ENCODE results near the gene SPEF1. TPM values are rescaled to one million over a fixed set of nuclear protein-coding genes. Genes with fewer than 3 reads are reported as not detected.

Gene SPEF1
- total RNA-seq, 1 donor from 2014 or later, result 0.12 TPM

- intact Hi-C loops (cut with micrococcal nuclease), result loop anchor here (2.0 kb wide), 1 partner anchor 28 kb away; the partner anchor contains the start of gene SPEF1
Observed at GRCh38 chr20:3752386-3752759, 28.9 kb downstream of the SPEF1 start.

GRCh38 chr20:3751675-3752385 lies 29.4 kb downstream of the SPEF1 start:
- intact Hi-C loops (cut with micrococcal nuclease), result loop anchor here (2.0 kb wide), 1 partner anchor 29 kb away; the partner anchor contains the start of gene SPEF1

DNA sequence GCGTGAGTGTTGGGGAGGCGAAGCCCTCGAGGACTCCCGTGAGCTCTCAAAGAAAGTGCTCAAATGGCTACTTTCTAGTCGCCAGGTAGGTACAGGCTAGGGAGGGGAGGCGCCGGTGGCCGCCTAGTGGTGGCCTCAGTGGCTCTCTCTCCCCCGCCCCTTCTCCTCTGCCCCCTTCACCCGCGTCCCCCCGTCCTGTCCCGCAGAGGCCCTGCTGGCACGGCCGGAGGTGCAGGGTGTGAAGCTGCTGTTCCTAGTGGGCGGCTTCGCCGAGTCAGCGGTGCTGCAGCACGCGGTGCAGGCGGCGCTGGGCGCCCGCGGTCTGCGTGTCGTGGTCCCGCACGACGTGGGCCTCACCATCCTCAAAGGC lies 30.0 kb downstream of the SPEF1 start:
- intact Hi-C loops (cut with micrococcal nuclease), result no loop called here

- intact Hi-C loops (cut with micrococcal nuclease), result loop anchor here (1.0 kb wide), 1 partner anchor 17 kb away; the partner anchor contains the start of gene ADISSP
Observed at GRCh38 chr20:3749689-3750531, 31.3 kb downstream of the SPEF1 start.

- intact Hi-C loops (cut with micrococcal nuclease), result loop anchor here (1.0 kb wide), 1 partner anchor 18 kb away; the partner anchor contains the start of gene ADISSP
Observed at GRCh38 chr20:3749087-3749688, 32.1 kb downstream of the SPEF1 start.

- intact Hi-C loops (cut with micrococcal nuclease), result no loop called here
Observed at GRCh38 chr20:3748073-3748472, 33.2 kb downstream of the SPEF1 start.

DNA sequence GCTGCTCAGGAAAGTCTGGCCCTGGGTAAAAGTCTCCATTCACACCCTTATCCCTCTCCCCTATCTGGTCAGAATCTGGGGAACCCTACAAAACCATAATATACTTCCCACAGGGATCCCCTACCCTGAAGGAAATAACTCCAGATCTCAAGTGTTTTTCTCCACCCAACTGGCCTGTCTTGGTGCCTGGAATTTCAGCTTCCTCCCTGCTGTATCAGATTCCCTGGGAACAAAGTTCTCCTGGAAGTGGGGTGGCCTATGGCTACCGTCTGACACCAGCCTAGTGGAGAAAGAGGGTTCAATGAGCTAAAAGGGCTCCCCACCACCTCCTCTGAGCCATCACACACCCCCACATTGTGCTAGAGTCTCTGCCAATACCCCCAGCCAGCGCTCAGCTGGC lies 33.8 kb downstream of the SPEF1 start:
- intact Hi-C loops (cut with micrococcal nuclease), result no loop called here

GRCh38 chr20:3745686-3746173 lies 35.5 kb downstream of the SPEF1 start:
- intact Hi-C loops (cut with micrococcal nuclease), result loop anchor here (1.0 kb wide), 1 partner anchor 23 kb away; no protein-coding TSS in a partner anchor

GRCh38 chr20:3744806-3745685 lies 36.2 kb downstream of the SPEF1 start:
- intact Hi-C loops (cut with micrococcal nuclease), result loop anchor here (1.0 kb wide), 1 partner anchor 23 kb away; no protein-coding TSS in a partner anchor

GRCh38 chr20:3744037-3744436 lies 37.2 kb downstream of the SPEF1 start:
- intact Hi-C loops (cut with micrococcal nuclease), result no loop called here

DNA sequence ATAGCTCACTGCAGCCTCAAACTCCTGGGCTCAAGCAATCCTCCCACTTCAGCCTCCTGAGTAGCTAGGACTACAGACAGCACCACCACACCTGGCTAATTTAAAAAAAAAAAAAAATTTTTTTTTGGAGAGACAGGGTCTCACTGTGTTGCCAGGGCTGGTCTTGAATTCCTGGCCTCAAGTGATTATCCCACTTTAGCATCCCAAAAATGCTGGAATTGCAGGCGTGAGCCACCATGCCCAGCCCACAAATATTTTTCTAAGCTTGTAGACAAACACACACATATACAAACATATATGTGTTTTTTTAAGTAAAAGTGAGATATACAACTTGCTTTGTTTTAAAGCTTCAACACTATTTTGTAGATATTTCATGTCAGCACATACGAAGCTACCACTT lies 38.0 kb downstream of the SPEF1 start:
- intact Hi-C loops (cut with micrococcal nuclease), result no loop called here

- intact Hi-C loops (cut with micrococcal nuclease), result no loop called here
Observed at GRCh38 chr20:3741836-3742458, 39.3 kb downstream of the SPEF1 start.

DNA sequence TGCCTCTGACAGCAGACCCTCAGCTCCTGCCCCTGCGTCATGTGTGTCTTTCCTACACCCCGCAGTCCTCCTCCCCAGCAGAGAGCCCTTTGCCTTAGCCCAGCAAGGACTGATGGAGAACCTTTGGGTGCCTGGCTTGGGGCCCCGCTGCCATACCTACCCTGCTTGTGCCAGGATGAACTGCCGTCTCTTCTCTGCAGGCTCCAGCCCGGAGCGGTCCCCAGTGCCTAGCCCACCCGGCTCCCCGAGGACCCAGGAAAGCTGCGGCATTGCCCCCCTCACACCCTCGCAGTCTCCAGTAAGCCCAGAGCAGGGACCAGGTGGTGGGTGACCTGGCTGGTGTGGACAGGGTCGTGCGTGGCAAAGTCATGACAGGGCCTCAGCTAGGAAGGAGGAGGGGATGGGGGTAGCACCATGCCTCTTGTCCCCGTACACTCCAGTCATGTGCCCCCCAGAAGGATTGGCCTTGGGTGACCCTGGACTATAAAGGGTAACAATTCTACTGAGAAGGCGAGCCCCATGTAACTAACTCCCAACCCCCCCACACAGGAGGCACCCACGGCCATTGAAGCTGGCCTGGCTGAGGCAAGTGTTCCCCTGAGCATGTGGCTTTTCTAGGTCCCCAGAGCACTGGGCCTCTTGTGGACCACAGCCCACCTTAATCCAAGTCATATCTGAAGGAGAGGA lies 40.5 kb downstream of the SPEF1 start:
- intact Hi-C loops (cut with micrococcal nuclease), result no loop called here

GRCh38 chr20:3739926-3740451 lies 41.3 kb downstream of the SPEF1 start:
- intact Hi-C loops (cut with micrococcal nuclease), result no loop called here

DNA sequence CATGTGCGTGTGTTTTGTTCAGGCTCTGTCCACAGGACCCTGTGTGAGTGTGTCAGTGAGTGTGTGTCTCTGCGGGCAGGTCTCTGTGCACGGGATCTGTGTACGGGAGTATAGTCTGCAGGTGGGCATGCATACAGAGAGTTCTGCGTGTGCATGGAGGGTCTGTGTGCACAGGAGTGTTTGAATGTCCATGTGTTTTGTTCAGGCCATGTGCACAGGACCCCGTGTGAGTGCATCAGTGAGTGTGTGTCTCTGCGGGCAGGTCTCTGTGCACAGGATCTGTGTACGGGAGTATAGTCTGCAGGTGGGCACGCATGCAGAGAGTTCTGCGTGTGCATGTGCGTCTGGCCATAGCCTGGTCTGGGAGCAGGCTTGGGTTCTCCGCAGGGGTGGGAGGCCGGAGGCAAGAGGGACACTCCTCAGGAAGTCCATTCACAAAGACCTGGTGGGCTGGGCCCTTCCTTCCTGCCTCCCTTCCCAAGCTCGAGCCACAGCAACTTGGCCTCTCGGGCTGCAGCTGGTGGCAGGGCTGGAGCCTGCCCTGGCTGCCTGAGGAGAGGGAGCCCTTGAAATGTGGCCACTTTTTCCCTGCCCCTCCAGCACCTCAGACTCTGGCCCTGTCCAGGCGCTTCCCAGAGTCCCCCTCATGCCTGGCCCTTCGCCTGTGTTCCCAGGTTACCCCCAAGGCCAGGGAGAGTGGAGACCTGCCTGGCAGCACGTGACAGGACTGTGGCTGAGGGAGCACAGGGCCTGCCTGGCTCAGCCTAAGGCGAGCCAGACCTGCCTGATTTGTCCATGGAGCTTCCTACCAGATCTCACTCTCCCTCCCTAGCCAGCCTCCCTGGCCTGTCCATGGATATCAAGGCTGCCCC lies 42.0 kb downstream of the SPEF1 start:
- intact Hi-C loops (cut with micrococcal nuclease), result no loop called here

DNA sequence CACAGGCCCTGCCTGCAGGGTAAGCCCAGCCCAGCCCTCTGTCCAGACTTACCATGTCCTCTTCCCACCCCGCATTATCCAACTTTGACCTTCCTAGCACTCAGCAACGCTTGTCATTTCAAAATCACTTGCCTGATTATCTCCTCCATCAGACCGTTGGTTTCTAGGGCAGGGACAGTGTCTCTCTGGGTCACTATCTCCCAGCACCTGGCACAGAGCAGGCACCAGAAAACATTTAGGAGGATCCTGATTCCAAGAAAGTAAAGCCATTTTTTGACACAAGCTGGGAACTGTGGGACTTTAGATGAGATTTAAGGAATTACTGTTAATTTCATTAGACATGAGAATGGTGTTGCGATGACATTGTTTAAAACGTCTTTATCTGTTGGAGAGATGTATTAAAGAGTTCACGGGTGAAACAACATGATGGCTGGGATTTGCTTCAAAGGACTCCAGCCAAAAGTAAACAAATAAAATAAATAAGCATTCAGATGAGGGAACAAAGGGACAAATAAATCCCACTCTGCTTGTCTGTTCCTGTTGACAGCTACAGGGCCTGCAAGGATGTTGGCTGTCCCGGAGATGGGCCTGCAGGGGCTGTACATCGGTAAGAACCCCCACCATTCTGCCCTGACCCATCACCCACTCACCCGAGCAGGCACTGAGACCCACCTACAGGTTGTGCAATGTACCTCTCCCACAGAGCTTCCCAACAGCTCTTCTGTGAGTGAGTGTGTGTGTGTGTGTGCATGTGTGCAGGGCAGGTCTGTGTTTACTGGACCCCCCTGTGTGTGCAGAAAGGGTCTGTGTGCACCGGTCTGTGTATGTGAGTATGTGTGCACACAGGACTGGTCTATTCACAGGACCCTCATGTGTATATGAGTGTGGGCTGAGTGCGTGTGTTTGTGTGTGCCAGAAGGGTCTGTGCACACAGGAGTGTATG lies 42.9 kb downstream of the SPEF1 start:
- intact Hi-C loops (cut with micrococcal nuclease), result no loop called here

DNA sequence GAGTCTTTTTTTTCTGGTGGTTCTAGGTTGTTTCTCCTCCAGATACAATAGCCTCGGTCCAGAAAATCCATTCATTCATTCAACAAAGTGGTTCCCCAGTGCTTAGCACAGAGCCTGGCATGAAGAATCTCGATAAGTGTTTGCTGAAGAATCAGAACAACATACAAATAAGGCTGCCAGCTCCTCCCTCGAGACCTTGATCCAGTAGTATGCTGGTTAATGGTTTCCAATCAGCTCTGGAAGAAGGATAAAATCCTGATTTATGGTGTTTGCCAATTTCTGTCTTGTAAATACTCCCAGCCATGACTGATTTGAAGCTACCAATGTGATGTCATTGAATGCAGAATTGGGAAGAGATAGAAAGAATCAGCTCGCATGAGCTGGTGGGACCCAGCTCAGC lies 45.5 kb downstream of the SPEF1 start:
- intact Hi-C loops (cut with micrococcal nuclease), result no loop called here
